Epithelial cell of prostate (primary cell): ENCODE measurements around the gene MIXL1.
A peak's percentile ranks its signal among the peaks of the same experiment; 100 is the strongest.
"Not testable (repeated sequence)": the region's sequence is repeated elsewhere in the genome, so short reads cannot be mapped to it uniquely, and the experiment has no call there.

Source experiments
- DNase-seq: peaks from one replicate; pipeline ENCODE4 v3.0.0-alpha.2; 2011; ENCODE audit warnings: low read depth, low spot score
- H3K27ac ChIP-seq: fragments of 450-650 bp; 2 replicates; pipeline ENCODE4 v1.5.1; 2017; ENCODE audit warnings: mild to moderate bottlenecking

MIXL1 gene

DNA sequence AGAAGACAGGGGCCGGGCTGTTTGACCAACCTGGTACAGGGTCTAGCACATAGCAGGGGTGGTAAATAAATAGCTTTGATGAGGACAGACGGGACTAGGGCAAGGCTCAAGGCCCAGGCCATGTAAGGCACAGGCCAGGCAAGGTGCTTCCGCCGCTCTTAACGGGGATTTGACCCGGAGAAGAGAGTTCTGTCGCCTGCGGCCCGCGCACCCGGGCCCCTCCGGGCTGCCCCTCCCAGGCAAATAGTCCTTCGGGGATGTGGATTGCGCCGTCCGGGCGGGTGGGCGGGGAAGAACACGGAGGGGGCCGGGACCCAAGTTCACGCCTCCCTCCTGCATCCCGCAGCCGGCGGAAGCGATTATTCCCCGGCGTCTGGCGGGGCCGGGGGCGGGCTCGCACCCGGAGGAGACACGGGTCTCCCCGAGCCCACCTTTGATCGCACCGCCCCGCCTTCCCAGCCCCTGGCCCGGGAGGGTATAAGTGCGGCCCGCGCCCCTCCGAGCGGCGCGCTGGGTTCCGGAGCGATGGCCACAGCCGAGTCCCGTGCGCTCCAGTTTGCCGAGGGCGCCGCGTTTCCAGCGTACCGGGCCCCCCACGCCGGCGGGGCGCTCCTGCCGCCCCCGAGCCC lies at the start of gene MIXL1:
Gene MIXL1 (plus strand): TSS at position 508 of the 629 bp plus-strand sequence. CDS start 18 bp downstream, at position 526.
- no peak for DNase-seq
- no peak within 1 kb of the TSS for H3K27ac ChIP-seq

DNA sequence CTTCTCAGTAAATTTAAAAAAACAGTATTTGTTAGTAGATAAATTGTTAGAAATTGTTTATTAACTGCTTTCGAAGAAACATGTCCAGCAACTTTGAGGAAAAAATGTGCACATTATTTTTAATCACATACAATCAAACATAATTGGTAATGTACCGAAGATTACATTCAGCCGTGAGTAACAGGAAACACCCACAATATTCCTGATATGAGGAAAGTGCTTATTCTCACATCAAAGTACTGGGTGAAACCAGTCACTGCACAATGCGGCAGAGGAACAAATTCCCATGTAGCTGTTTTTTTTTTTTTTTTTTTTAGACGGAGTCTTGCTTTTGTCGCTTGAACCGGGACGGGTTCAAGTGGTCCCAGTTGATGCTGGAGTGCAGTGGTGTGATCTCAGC lies 46.6 kb upstream of the MIXL1 start:
- no peak for DNase-seq

DNA sequence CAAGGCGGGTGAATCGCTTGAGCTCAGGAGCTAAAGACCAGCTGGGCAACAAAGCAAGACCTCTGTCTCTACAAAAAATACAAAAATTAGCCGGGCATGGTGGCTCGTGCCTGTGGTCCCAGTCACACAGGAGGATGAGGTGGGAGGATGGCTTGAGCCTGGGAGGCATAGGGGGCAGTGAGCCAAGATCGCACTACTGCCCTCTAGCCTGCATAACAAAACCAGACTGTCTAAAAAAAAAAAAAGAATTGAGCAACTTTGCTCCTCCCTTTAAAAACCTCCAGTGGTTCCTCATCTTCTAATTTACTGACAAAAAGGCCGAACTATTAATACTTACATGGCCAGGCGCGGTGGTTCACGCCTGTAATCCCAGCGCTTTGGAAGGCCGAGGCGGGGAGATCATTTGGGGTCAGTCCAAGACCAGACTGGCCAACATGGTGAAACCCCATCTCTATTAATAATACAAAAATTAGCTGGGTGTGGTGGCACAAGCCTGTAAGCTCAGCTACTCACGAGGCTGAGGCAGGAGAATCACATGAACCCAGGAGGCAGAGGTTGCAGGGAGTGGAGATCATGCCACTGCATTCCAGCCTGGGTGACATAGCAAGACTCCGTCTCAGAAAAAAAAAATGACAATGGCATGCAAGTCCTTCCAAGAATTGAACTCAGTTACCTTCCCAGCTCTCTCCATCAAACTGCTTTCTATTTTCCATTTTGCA lies 41.3 kb upstream of the MIXL1 start:
- H3K27ac ChIP-seq: peak overlapping the region; percentile 93
- no peak for DNase-seq

More for the DNA sequence above, 46.6 kb upstream of the MIXL1 start:
- H3K27ac ChIP-seq: no peak overlapping the region

DNA sequence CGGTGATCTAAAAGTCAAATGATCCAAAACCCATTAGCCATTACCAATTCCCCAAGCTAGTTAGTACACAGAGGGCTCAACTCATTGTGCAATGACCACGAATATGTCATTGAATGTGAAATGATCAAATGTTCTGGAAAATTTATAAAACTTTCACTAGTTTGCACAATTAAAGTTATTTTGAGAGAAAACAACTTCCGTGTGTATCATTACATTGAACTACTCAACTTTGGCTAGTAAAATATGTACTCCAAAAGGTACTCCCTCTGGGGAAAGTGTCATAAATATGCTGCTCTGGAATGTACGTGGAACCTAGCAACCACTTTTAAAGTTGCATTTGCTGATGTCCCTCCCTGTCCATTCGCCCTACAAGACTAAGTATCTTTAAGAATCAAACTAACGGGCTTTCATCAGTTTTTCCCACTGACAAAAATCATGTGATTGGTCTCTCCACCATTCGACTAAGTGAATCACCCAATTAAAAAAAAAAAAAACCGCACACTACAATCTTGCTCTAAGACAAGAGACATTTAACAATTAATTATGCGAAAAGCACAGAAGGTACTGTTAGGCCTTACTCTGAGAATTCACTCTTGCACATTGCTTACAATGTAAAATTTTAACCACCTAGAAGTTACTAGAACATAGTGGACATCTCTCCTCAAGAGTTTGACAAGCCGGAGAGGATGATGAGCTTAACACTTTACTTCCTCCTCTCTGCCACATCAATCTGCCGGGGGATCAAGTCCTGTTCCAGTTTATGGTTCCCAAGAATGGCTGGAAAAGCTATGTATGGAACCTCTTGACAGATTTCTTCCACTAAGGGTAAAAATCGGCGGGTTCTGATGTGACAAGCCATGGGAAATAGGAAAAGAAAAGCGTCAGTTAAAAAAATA lies 38.1 kb upstream of the MIXL1 start:
- DNase-seq: no peak

DNA sequence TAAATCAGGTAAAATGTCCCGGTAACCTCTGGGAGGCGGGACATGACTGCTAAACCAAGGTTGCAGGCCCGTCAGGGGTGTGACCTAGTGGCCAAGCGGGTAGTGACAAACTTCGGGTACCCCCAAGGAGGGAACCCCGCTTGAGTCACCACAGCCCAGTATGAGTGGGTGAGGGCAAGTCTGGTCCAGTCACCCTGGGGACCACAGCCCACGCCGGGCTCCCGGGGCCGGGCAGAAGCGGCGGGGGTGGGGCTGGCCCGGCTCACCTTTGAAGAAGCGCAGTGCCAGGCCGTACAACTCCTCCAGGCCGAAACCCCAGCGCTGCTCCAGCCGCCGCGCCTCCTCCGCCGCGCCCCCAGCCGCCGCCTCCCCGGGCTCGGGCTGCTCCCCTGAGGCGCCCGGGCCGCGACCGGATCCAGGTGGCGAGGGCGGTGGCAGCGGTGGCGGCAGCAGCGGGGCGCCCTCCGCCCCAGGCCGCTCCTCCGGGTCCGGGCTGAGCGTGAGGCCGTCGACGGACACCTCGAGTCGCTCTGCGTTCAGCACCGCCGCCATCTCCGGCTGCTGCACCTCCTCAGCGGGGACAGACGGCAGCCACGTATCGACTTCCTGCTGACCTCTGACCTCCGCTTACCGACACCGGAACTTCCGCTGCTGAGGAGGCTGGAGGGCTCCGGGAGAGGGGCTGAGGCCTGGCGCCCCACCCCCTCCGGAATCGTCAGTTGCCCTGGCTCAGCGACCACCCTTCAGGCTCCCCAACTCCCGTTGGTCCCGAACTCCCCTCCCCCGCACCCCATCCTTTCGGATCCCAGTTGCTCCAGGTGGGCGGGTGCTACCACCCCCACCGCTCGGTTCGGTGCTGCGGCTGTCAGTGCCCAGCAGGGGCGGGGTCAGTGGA lies 37.1 kb upstream of the MIXL1 start, which contains the start of gene ACBD3:
Gene ACBD3 (minus strand): TSS at position 618 of the 895 bp plus-strand sequence. CDS start 66 bp downstream, at position 552.
- peak within 1 kb of the TSS; percentile 93 for H3K27ac ChIP-seq
- DNase-seq: no peak

More for the DNA sequence above, 38.1 kb upstream of the MIXL1 start:
- peak overlapping the region; percentile 93 for H3K27ac ChIP-seq

DNA sequence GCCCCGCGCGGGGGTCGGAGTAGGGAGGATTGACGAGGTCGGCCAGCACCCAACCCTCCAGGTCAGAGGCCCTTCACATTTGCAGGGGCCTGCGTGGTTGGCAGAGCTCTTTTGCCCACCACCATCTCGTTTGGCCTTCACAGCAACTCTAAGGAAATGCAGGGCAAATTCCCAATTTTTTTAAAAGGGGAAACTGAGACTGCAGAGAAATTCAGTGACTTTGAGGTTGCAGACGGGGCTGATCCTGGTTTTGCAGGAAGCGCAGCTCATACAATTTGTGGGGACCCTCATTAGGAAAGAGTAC lies 36.5 kb upstream of the MIXL1 start:
- H3K27ac ChIP-seq: peak overlapping the region; percentile 93
- DNase-seq: no peak

DNA sequence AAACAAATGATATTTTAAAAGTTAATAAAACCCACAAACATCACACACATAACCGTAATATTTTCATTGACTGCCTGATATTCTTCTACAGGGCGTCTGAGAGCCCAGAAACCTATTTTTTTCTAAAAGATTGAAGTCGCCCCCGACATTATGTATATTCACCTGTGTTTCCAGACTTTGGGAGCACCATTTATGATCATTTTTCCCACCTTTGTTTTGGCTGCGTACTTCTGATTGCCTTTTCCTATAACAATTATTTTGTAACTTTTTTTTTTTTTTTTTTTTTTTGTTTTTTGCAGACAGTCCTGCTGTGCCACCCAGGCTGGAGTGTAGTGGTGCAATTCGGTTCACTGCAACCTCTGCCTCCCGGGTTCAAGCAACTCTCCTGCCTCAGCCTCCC lies 36.1 kb upstream of the MIXL1 start:
- H3K27ac ChIP-seq: no peak overlapping the region
- DNase-seq: no peak

DNA sequence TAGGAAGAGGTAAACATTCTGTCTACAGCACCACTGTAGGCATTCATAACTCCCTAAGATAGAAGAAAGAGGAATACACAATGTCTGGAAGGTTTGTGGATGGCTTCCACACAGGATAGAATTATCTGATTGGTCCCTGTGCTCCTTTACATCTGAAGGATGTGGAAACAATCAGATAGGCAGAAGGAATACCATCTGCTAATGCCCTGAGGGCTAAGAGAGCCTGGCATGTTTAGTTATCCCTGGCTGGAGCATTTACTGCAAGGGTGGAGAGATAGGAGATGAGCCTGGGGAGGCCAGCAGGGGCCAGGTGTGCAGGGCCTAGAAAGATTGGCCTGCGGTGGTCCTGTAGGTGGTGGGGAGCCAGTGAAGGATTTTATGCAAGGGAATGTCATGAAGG lies 28.3 kb upstream of the MIXL1 start:
- no peak overlapping the region for H3K27ac ChIP-seq
- DNase-seq: no peak

DNA sequence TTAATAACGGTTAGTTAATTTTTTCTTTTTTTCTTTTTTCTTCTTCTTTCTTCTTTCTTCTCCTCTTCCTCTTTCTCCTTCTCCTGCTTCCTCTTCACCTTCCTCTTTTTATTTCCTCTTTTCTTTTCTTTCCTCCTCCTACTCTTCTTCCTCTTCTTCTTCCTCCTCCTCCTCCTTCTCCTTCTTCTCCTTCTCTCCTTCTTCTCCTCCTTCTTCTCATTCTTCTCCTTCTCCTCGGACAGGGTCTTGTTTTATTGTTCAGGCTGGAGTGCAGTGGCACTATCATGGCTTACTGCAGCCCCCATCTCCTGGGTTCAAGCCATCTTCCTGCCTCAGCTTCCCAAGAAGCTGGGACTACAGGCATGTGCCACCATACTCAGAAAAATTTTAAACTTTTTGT lies 23.5 kb upstream of the MIXL1 start:
- no peak for DNase-seq
- no peak overlapping the region for H3K27ac ChIP-seq

DNA sequence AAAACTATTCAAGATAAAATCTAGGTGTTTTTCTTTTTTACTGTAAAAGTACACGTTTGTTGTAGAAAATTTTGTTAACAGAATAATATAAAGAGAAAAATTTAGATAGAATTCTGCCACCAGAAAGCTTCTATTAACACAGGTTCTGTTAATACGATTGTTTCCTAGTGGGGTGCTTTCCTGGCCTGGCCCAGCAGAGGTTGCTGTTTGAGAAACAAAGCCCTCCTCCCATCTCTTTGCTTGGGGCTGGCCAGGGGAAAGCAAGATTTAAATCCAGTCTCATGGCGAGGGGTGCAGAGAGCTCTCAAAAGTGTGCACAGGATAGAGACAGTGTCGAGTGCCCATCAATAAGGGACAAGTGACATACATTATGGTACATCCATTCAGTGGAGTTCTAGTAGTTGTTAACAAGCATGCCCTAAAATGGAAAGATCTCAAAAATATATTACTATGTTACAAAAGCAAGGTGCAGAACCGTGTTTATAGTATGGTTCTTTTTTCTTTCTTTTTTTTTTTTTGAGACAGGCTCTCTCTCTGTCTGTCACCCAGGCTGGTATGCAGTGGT lies 22.4 kb upstream of the MIXL1 start:
- H3K27ac ChIP-seq: no peak overlapping the region
- DNase-seq: no peak

DNA sequence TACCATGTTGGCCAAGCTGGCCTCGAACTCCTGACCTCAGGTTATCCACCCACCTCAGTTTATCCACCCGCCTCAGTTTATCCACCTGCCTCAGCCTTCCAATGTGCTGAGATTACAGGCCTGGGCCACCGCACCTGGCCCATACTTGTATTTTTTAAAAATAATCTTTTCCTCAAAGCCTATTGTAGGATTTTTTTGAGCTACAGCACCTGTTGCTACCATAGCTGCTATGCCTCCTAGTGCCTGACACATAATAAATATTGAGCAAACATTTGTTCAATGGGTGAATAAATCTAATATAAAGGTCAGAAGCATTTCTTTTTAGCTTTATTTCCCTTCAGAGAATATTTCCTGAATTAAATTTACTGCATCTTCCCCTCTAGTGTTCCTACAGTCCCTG lies 21.2 kb upstream of the MIXL1 start:
- H3K27ac ChIP-seq: no peak overlapping the region
- DNase-seq: no peak

DNA sequence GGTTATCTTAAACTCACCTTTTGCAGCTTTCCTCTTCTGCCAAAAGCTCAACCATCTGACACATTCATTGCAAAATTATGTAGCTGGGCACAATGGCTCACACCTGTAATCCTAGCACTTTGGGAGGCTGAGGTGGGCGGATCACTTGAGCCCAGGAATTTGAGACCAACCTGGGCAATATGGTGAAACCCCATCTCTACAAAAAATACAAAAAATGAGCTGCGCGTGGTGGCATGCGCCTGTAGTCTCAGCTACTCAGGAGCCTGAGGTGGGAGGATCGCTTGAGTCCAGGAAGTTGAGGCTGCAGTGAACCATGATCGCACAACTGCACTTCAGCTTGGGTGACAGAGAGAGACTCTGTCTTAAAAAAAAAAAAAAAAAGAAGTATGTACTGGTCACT lies 20.8 kb upstream of the MIXL1 start:
- not testable (repeated sequence) for DNase-seq, H3K27ac ChIP-seq

DNA sequence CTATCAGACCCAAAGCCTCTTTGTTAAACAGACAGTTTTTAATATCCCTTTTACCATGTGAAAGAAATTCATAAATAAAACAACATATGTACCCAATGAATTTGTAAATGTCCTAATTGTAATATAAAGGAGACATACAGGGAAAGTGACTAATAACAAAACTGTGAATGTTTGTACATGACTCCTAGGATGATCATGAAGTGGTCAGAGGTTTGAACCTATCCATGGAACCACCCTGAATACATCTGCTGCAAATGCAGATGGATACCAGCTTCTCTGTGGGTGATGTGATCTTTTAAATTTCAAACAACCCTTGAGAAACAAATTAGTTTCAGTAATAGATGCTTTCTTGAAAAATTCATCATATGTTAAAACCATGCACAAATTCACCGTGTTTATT lies 20.2 kb upstream of the MIXL1 start:
- DNase-seq: no peak

DNA sequence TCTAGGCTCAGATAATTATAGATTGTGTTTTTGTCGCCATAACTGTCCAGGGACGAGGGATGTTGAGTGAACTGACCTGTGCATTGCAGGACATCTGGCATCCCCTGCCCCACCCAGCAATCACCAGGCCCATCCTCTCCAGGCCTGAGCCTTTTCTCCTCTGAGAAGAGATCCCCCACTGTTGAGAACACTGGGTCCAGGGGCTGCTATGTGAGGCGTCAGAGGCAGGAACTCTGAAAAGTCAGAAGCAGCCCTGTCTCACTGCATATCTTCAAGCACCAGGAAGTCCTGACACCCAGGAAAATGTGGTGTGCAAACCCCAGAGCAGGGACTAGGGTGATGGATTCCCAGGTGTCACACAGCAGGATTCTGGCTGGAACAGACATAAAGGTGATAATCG lies 19.8 kb upstream of the MIXL1 start:
- DNase-seq: no peak
- no peak overlapping the region for H3K27ac ChIP-seq

More for the DNA sequence above, 20.2 kb upstream of the MIXL1 start:
- no peak overlapping the region for H3K27ac ChIP-seq

DNA sequence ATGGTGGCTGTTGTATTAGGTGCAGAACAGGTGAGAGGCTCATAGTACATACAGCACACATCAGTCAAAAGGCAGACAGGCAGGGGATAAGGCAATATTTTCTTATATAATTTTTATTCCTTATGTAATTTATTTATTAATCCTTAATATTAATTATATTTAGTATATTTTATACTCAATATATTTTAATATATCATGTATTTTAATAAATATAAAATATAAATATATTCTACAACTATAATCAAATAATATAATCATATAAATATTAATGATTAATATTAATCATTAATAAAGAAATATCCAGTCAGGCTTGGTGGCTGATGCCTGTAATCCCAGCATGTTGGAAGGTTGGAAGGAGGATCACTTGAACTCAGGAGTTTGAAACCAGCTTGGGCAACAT lies 19.3 kb upstream of the MIXL1 start:
- H3K27ac ChIP-seq: no peak overlapping the region
- DNase-seq: no peak

DNA sequence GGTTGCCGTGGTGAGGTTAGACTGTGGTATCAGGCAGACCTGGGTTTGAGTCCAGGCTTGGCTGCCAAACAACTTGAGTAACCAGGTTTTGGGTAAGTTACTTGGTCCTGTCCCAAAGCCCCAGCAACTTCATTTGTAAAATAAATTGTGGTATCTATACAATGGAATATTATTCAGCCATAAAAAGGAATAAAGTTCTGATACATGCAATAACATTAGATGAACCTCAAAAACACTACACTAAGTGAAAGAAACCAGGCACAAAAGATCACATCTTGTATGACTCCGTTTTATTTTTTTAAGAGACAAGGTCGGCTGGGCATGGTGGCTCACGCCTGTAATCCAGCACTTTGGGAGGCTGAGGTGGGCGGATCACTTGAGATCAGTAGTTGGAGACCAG lies 16.4 kb upstream of the MIXL1 start:
- H3K27ac ChIP-seq: no peak overlapping the region
- no peak for DNase-seq

DNA sequence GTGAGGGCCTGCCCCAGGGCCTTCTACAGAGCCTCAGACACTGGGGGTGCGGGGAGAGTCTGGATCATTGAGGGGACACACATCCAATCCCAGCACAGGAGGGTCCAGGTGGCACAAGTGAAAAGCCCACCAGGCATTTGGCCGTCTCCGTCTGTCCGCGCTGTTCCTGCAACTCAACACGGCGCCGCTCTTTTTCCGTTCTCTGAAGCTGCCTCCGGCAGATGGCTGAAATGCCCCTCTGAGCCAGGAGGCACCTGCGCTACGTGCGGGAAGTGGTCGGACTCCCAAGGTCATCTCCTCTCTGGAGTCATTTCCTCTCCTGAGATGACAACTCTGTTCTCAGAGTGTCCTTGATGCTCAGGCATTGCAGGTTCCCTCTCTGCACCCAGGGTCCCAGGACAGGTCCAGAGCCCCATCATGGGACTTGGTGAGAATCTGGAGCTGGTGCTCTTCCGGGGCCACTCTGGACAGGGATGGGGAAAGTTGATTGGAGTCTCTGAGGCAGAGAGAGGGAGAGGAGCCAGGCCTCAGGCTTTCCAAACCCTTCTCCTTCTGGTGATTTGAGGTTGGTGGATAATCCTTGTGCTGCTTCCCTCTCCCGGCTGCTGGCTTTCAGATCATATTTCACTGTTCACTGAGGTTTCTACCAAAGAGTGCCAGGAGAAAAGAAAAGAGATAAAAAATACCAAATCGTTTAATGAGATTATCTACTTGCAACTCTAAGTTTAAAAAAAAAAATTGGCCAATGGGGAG lies 14.0 kb upstream of the MIXL1 start:
- H3K27ac ChIP-seq: no peak overlapping the region
- DNase-seq: no peak

DNA sequence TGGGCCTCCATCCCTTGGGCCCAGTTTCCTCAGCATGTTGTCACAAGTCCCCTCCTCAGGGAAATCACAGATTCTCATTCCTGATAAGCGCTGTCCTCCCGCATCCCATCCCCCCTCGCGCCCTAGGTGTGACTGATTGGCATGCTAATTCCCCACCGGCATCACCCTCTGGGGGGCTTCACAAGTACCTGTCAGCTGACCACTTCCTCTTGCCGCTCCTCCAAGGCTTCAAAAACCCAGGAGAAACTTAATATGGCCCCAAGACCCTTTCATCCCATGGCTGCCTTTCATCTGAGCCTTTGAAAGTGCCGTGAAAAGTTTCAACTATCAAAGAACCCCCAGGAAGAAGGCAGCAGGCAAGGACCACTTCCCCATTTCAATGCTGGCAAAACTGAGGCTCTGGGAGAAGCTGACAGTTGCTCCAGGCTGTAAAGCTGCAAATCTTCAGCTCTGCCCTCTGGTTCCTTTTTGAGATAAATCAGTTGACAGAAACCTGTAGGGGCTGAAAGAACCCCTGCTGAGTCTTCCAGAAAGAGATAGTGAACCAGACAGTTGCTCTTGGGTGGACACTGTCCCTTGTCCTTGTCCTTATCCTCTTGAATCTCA lies 12.8 kb upstream of the MIXL1 start:
- no peak for DNase-seq
- H3K27ac ChIP-seq: no peak overlapping the region
